Fibroblast of pulmonary artery (primary cell): Measurements from ENCODE around the gene GCC1.

Source experiments
- DNase-seq: peaks from one replicate; pipeline ENCODE4 v3.0.0-alpha.2; 2010; ENCODE audit warnings: low read depth
- H3K4me3 ChIP-seq: replicated peaks from 2 replicates; pipeline ENCODE4 v1.5.1; 2011; ENCODE audit warnings: low read depth, mild to moderate bottlenecking, control low read depth, low read length, moderate library complexity
- CTCF ChIP-seq: IDR thresholded peaks from 2 replicates; pipeline ENCODE4 v1.5.1; 2011; ENCODE audit warnings: mild to moderate bottlenecking, control low read depth, low read length, inconsistent platforms; ENCODE audit errors: missing control alignments

Gene GCC1

GRCh38 chr7:127608446-127608845 lies 23.1 kb upstream of the GCC1 start:
- TF ChIP-seq CTCF: no peak
- no peak for DNase-seq
- no peak overlapping the region for H3K4me3 ChIP-seq

- TF ChIP-seq CTCF: no peak
- no peak overlapping the region for H3K4me3 ChIP-seq
- DNase-seq: no peak
Measured at GRCh38 chr7:127600885-127601284, 15.5 kb upstream of the GCC1 start.

GRCh38 chr7:127598318-127598717 lies 12.9 kb upstream of the GCC1 start:
- H3K4me3 ChIP-seq: no peak overlapping the region
- peak; percentile 44 for TF ChIP-seq CTCF
- no peak for DNase-seq

GRCh38 chr7:127595737-127596136 lies 10.3 kb upstream of the GCC1 start:
- no peak for TF ChIP-seq CTCF

GRCh38 chr7:127594490-127594889 lies 9.1 kb upstream of the GCC1 start:
- no peak overlapping the region for H3K4me3 ChIP-seq
- no peak for TF ChIP-seq CTCF
- DNase-seq: no peak

More at GRCh38 chr7:127595737-127596136, 10.3 kb upstream of the GCC1 start:
- H3K4me3 ChIP-seq: no peak overlapping the region
- DNase-seq: no peak

- no peak overlapping the region for H3K4me3 ChIP-seq
- DNase-seq: no peak
- no peak for TF ChIP-seq CTCF
Measured at GRCh38 chr7:127592550-127592949, 7.2 kb upstream of the GCC1 start.

GRCh38 chr7:127591591-127591990 lies 6.2 kb upstream of the GCC1 start:
- no peak overlapping the region for H3K4me3 ChIP-seq
- no peak for TF ChIP-seq CTCF
- no peak for DNase-seq
